OCI-LY3 (cell line): Measurements from ENCODE around the gene PPT2.

Source experiments
- EZH2phosphoT487 ChIP-seq: fragments of 200-600 bp; shearing (Covaris generic); IDR thresholded peaks from 2 replicates; pipeline ENCODE4 v1.6.1; 2018; ENCODE audit warnings: antibody characterized with exemption, mixed run types, low read depth
- TF ChIP-seq, protein P1 (sequence below): fragments of 200-600, 300-600 bp; sonication (generic); IDR thresholded peaks from 2 replicates; pipeline ENCODE4 v1.5.1; 2014; ENCODE audit warnings: antibody characterized with exemption, low read length, low read depth

DNA sequence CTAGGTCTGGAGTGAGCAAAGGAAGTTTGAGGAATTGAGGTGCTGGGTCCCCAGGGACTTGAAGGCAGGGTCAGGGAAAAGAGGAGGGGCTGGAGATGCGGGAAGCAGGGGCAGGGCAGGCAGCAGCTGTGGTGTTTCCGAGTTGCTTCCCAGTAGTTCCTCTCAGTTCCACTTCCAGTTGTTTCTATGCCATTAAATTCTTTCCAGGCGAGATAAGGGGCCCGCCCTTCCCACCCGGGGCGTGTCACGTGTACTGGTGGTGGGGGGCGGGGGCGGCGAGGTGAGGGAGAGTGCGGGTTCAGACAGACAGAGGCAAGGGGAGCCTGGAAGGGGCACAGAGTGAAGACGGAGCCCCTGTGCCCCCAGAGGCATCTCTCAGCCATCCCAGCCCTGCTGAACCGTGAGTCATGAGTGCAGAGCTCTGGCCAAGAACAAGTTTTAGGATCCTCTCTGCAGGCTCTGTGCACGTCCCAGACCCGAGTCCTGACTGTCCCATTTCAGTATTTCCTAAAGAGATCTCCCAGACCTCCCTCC is 45.8 kb upstream of the PPT2 start:
- TF ChIP-seq, protein P1, sequence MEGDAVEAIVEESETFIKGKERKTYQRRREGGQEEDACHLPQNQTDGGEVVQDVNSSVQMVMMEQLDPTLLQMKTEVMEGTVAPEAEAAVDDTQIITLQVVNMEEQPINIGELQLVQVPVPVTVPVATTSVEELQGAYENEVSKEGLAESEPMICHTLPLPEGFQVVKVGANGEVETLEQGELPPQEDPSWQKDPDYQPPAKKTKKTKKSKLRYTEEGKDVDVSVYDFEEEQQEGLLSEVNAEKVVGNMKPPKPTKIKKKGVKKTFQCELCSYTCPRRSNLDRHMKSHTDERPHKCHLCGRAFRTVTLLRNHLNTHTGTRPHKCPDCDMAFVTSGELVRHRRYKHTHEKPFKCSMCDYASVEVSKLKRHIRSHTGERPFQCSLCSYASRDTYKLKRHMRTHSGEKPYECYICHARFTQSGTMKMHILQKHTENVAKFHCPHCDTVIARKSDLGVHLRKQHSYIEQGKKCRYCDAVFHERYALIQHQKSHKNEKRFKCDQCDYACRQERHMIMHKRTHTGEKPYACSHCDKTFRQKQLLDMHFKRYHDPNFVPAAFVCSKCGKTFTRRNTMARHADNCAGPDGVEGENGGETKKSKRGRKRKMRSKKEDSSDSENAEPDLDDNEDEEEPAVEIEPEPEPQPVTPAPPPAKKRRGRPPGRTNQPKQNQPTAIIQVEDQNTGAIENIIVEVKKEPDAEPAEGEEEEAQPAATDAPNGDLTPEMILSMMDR = no peak
- no peak for TF ChIP-seq EZH2phosphoT487
